Measurements from ENCODE around the gene PGAM5.
"Not testable (repeated sequence)": the region's sequence is repeated elsewhere in the genome, so short reads cannot be mapped to it uniquely, and the experiment has no call there.

Gene PGAM5

DNA sequence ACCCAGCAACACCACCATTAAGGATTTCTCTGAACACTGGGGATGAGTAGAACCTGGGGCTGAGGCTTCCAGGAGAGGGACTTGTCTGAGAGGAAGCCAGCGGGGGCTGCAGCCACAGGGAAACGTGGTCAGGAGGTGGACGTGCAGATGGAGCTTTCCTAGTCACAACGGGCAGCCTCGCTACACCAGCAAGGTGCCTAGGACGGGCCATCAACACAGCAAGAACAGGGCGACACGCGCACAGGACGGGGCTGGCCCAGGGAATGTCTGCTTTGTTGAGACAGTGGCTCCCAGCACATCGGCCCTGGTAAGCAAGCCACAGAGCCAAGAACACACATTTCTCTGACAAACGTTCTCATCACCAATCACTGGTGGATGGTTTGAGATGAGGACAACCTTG is 25.7 kb downstream of the PGAM5 start:
- DNase-seq: no peak
- in situ Hi-C loops (cut with HindIII; ENCODE audit: low pct_ligation_motif_present, low pct_unique_long_range_greater_than_20kb, low sequenced_read_pairs): no loop called here

DNA sequence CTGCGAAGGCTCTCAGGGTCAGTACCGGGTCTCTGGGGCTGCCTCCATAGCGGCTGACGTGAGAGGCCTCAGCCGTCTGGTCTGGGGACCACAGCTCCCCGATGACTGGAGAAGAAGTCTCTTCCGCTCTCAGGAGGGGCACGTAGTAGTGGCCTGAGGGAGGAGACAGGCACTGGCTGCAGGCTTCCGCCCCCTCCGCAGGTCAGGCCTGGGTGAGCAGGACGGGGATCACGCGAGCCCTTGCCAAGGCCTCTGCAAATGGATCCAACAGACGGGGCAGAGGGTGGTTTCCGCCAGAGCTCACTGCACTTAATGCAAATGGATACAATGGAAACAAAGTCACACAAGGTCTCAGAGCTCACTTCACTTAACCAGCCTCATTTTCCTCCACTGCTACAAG is 26.3 kb downstream of the PGAM5 start:
- no peak for DNase-seq
- in situ Hi-C loops (cut with HindIII; ENCODE audit: low pct_ligation_motif_present, low pct_unique_long_range_greater_than_20kb, low sequenced_read_pairs): no loop called here

DNA sequence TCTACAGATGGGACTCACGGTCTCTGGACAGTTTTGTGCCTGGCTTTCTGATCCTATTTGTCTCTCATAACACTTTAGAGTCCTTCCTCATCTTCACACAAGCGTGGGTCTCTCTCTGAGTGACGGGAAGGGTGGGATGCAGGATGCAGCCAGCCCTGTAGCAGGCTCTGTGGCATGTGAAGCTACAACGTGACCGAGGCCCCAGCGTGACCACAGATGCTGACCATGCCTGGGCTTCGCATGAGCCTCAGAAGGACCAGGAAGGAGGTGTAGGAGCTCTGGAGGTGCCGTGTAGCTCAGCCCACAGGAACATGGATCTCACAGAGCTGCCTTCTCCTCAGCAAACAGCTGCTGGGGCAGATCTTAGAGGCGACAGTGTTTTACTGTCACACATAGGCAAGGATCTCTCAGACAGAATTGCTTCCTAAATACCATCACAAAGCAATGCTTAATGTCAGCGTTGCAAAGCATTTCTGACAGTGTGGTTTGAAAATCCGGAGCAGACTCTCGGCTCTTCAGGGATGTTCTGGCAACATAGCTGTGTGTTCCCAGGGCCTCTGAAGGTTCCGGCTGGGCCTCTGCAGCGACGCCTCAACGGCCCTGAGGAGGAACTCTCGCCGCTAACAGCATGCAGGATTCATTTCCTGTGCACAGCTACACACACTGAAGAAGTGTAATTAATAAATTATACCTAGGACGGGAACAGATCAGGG is 29.1 kb downstream of the PGAM5 start:
- in situ Hi-C loops (cut with HindIII; ENCODE audit: low pct_ligation_motif_present, low pct_unique_long_range_greater_than_20kb, low sequenced_read_pairs): no loop called here
- no peak for DNase-seq

DNA sequence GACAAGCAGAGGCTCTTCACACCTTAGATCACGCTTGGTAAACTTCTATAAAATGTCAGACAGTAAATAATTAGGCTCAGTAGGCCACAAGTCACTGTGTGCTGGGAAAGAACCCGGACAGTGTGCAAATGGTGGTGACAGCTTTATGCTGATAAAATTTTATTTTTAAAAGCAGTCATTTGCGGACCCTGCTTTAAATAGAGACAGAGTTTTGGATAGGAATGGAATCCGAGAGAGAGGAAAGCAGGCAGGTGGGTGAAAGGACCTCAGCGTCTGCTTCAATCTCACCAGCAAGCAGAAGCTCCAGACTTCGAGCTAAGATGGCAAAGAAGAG is 29.6 kb downstream of the PGAM5 start:
- in situ Hi-C loops (cut with HindIII; ENCODE audit: low pct_ligation_motif_present, low pct_unique_long_range_greater_than_20kb, low sequenced_read_pairs): no loop called here
- no peak for DNase-seq

DNA sequence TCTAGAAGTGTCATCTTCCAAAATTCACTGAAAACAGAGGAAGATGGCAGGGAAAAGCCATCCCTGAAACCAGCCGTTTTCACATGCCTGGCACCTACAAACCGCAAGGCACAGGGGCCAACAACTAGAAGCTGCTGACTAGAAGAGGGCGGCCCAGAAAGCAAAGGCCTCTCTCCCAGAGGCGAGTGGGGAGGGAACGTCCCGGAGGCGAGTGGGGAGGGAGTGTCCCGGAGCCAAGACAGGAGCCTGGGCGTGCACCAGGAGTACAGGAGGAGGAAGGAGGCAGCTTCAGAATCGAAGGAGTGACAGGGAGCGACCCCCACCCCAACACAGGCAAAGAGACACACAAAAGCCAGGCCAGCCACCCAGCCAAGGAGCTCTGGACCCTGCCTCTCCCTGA is 30.0 kb downstream of the PGAM5 start:
- no peak for DNase-seq
- in situ Hi-C loops (cut with HindIII; ENCODE audit: low pct_ligation_motif_present, low pct_unique_long_range_greater_than_20kb, low sequenced_read_pairs): no loop called here

DNA sequence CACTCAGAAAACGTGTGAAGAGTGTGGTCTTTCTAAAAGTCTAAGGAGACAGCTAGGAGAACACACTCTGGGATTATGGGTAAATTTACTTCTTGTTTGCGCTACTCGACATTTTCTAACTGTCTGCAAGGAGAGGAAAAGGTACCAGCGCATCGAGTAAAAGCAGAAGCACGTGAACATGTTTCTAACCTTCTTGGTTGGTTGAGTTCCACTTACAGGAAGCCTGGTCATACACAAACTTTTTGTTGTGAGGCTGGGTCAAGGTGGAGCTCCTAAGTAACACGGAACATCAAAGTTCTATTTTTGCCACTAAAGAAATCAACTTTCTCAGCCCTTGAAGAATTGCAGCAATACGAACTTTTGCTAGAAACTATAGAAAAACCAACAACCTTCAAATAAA is 31.0 kb downstream of the PGAM5 start:
- in situ Hi-C loops (cut with HindIII; ENCODE audit: low pct_ligation_motif_present, low pct_unique_long_range_greater_than_20kb, low sequenced_read_pairs): no loop called here

DNA sequence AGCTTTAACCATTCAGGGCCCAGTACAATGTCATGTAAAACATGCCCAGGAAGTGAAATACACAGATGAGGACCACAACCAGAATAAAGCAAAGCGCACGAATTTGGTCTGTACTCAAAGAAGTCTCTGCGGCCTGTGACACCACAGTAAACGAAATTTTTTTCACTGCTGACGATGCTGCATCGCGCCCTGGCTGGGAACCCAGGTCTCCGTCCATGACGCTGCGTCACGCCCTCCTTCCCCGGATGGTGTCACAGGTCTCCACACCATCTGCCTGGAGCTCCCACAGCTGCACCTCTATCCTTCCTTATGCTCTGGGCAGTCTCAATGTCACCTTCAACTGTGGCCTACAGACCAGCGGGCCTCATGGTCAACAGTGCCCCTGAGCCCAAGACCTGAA is 33.2 kb downstream of the PGAM5 start:
- in situ Hi-C loops (cut with HindIII; ENCODE audit: low pct_ligation_motif_present, low pct_unique_long_range_greater_than_20kb, low sequenced_read_pairs): no loop called here
- DNase-seq: no peak

More for the DNA sequence above, 31.0 kb downstream of the PGAM5 start:
- DNase-seq: no peak

DNA sequence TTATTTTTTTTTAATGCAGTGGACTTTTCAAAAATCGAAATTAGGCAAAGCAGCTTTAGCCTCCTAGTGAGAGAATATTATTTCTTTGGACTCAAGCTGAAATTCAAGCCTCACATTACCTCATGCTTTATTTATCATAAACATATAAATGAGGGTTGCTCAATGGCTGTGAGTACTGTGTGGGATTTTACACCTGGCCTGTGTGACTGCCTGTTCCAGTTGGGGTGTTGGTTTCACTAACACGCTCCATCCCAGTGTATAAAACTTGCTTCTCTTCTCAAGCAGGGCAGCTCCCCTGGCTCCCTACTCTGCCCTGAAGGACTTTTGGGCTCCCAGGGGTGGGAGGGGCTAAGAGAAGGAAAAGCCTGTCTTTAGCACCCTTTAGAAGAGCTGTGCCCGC is 36.0 kb downstream of the PGAM5 start:
- in situ Hi-C loops (cut with HindIII; ENCODE audit: low pct_ligation_motif_present, low pct_unique_long_range_greater_than_20kb, low sequenced_read_pairs): no loop called here
- DNase-seq: no peak

DNA sequence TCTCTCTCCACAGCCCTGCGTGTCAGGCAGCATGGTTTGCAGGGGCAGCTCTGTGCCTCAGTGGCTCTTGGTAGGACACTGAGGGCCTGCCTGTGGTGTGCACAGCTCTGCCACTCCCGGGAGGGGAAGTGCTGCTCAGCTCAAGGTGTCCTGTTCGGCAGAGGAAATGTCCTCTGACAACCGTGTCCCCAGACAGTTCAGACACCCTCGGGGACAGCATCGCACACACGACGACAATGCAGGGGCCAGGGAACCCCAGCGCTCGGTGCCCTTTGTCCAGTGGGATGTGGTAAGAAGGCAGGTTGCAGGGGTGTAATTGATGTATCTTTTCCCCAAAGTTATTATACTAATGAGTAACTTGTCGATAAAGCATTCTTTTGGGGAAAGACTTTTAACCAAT is 36.8 kb downstream of the PGAM5 start:
- in situ Hi-C loops (cut with HindIII; ENCODE audit: low pct_ligation_motif_present, low pct_unique_long_range_greater_than_20kb, low sequenced_read_pairs): no loop called here
- no peak for DNase-seq

DNA sequence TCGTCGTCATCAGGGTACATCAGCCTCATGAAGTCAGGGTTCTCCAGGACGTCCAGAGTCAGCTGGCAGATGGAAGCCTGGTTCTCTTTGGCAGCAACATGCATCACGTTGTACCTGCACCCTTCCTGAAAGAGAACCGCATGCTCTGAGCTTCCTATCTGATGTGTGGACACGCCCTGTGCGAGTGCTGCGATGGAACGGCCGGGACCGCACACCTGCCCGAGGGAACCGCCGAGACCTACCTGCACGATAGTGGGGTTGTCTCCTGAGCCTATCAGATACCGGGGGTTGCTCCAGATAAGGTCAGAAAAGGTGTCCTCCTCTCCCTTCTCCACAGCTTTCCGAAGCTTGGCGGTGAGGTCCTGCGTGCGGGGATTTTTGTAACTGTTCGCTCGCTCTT is 37.3 kb downstream of the PGAM5 start:
- DNase-seq: no peak
- in situ Hi-C loops (cut with HindIII; ENCODE audit: low pct_ligation_motif_present, low pct_unique_long_range_greater_than_20kb, low sequenced_read_pairs): no loop called here

DNA sequence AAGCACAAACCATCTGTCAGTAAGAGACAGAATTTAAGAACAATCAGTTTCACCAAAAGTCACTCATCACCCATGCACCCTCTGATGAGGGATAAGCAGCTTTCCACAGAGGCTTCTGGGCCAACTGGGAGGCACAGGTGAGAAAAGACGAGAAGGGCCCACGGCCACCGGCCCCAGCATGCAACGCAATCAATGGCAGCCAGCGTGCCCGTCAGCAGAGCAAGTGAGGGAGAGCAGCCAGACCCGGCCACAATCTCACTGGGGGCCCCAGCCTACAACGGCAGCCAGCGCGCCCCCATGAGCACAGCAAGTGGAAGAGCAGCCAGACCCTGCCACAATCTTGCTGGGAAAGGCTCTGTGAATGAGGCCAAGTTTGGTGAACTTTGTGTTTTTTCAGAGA is 37.7 kb downstream of the PGAM5 start:
- in situ Hi-C loops (cut with HindIII; ENCODE audit: low pct_ligation_motif_present, low pct_unique_long_range_greater_than_20kb, low sequenced_read_pairs): no loop called here
- DNase-seq: no peak

DNA sequence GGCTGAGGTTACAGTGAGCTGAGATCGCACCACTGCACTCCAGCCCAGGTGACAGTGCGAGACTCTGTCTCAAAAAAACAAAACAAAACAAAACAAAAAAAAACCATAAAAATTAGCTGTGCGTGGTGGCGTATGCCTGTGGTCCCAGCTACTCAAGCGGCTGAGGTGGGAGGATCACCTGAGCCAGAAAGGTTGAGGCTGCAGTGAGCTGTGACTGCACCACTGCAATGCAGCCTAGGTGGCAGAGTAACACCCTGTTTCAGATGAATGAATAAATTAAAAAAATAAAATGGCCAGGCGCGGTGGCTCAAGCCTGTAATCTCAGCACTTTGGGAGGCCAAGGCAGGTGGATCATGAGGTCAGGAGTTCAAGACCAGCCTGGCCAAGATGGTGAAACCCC is 43.0 kb downstream of the PGAM5 start:
- in situ Hi-C loops (cut with HindIII; ENCODE audit: low pct_ligation_motif_present, low pct_unique_long_range_greater_than_20kb, low sequenced_read_pairs); DNase-seq: not testable (repeated sequence)

DNA sequence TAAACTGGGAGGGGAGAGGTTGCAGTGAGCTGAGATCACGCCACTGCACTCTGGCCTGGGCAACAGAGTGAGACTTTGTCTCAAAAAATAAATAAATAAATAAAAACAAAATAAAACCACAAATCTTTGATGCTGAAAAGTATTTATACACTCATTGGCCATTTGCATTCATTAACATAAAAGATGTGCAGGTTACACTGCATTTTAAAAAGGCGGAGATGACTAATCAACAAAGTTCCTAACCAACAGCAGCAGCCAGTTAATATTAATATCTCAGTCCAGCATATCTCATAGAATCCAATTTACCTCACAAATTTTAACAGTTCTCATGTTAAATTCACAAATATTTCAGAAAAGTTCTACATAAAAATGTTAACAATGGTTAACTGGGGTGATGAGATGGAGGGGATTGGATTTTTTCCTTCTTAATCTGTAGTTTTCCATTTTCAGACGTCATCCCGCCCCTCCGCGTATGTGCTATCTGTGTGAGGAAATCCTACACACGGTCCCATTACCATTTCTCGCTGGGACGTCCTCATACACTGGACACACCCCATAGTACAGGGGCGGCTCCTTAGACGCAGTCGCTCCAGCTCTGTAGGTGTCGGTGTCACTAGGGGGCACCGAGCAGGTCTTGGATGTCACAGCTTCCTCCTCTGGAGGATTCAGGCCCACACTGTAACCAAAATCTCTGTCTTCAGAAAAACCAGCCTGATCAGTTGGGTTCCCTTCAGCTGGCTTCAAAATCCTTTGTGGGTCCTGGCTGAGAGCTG is 43.7 kb downstream of the PGAM5 start:
- in situ Hi-C loops (cut with HindIII; ENCODE audit: low pct_ligation_motif_present, low pct_unique_long_range_greater_than_20kb, low sequenced_read_pairs): no loop called here
- no peak for DNase-seq

DNA sequence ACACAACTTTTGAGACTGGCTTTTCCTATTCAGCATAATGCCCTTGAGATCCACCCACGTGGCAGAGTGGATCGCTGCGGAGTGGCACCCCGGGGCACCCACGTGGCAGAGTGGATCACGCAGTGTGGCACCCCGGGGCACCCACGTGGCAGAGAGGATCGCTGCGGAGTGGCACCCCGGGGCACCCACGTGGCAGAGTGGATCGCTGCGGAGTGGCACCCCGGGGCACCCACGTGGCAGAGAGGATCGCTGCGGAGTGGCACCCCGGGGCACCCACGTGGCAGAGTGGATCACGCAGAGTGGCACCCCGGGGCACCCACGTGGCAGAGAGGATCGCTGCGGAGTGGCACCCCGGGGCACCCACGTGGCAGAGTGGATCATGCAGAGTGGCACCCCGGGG is 48.2 kb downstream of the PGAM5 start:
- in situ Hi-C loops (cut with HindIII; ENCODE audit: low pct_ligation_motif_present, low pct_unique_long_range_greater_than_20kb, low sequenced_read_pairs); DNase-seq: not testable (repeated sequence)

DNA sequence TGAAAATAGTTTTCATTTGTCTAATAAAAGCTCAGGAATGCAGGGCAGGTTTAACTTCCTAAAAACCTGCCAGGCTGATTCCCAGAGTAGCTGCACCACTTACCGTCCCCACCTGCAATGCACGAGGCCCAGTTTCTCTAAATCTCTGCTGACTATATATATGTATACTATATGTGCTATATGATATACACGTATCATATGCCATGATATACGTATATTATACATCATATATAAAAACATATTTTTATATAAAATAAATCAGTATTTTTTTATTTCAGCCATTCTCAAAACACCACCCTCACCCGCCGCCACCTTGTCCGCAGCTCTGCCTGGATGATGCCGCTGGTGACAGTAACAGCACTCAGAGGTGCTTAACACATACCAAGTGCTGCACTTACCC is 48.7 kb downstream of the PGAM5 start:
- in situ Hi-C loops (cut with HindIII; ENCODE audit: low pct_ligation_motif_present, low pct_unique_long_range_greater_than_20kb, low sequenced_read_pairs): no loop called here
- DNase-seq: no peak

DNA sequence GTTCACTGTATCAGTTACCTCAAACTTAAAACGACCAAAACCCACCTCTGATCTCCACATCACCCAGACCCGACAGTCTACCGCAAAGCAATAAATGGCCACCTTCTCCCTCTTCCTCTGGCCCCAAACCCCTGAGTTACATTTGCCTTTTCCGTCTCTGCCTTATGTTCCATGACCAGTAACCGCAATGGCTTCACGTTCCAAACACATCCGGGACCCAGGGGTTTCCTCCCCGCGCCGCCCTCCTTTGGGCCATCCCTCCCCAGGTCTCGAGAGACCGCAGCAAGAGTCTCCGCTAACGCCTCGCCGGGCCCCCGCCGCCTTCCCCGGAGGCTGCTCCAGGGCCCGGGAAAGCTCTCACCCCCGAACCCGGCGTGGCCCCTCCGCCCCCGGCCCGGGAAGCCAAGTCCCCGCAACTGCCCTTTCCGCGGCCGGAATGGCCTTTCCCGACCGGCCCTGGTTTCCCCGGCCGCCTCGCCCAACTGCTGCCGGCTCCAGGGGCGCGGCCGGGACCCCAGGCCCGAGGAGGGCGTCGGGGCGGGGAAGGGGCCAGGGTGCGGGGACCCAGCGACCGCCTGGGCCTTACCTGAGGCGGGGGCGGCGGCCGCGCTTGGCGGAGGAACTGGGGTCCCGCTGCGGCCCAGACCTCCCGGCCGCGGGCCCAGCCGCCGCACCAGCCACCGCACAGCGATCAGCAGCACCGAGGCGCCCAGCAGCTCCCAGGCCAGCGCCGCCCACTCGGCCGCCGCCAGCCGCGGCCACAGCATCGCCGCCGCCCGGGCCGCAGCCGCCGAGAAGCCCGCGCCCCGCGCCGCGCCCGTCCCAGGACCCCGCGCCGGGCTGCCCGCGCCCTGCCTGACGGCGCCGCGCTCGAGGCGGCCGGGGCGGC is 50.6 kb downstream of the PGAM5 start, which contains the start of gene ANKLE2:
Gene ANKLE2, minus strand, starts transcription at position 801 of the 889 bp plus-strand sequence. Its CDS starts 34 bp downstream, at position 767.
- in situ Hi-C loops (cut with HindIII; ENCODE audit: low pct_ligation_motif_present, low pct_unique_long_range_greater_than_20kb, low sequenced_read_pairs): no loop called here
- DNase-seq: peak; percentile 92

DNA sequence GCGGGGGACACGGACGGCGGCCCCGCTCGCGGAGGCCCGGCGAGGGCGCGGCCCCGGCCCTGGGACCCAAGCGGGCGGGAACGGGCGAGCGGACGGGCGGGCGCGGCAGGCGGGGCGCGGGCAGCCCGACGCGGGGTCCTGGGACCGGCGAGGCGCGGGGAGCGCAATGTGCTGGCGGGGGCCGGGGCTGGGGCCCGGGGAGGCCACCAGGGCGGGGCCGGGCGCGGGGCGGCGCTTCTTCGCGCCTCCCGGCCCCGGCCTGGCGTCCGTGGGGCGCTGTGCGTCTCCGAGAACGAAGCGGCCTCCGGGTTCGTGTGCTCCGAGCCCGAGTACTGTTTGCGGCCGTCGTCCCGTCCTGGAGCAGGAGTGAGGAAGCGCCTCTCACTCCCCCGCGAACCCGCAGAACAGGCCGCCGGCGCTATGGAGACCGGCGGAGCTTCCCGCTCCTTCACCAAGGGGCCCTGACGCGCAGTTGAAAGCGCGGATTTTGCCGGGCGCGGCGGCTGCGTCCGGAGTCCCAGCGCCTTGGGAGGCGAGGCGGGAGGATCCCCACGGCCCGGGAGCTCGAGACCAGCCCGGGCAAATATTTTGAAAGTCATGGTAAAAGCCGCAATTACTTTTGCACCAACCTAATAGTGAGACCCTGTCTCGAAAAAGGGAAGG is 51.4 kb downstream of the PGAM5 start:
- in situ Hi-C loops (cut with HindIII; ENCODE audit: low pct_ligation_motif_present, low pct_unique_long_range_greater_than_20kb, low sequenced_read_pairs): no loop called here
- DNase-seq: peak; percentile 97

DNA sequence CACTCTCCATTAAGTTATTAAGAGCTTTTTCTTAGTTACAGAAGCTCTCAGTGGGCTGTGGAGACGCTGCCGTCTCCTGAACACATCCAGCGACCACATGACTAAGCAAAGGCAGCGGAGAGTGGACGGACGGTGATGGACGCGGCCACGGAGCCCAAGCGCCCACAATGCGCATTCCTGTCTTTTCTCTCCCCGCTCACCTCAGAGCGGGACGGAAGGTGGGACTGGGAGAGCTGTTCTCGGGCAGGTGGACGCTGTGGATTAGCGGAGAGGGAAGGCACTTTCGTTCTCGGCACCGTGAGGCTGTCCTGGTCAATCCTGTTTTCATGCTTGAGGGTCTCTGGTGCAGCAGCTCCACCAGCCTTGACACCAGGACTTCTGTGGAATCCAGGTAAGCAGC is 53.6 kb downstream of the PGAM5 start:
- in situ Hi-C loops (cut with HindIII; ENCODE audit: low pct_ligation_motif_present, low pct_unique_long_range_greater_than_20kb, low sequenced_read_pairs): no loop called here
- DNase-seq: no peak

DNA sequence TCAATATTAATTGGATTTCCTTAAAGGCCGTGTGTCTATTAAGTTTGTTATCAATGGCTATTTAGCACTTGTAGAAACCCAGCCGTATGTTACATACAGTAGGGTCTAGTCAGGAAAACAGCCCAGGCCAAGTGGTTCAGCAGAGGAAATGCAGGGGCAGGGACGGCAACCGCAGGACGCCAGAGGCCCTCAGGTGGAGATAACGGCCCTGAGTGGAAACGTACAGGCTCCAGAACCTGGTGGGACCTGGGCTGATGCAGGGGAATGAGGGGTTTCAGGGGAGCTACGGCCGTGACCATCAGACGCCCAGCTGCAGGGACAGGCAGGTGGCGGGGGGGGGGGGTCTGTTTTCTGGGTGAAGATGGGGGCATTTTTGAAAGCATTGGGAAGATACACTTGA is 54.7 kb downstream of the PGAM5 start:
- in situ Hi-C loops (cut with HindIII; ENCODE audit: low pct_ligation_motif_present, low pct_unique_long_range_greater_than_20kb, low sequenced_read_pairs): no loop called here
- DNase-seq: no peak
